K562 (cell line): ENCODE results near the gene TMC1. TPM values are rescaled to one million over a fixed set of nuclear protein-coding genes. Genes with fewer than 3 reads are reported as not detected.

Source experiments
- ATAC-seq: fragments of 200-7000 bp; cut with Tn5 transposase; 3 replicates; pipeline ENCODE4 v1.9.1; 2020; ENCODE audit warnings: moderate library complexity
- BruUV-seq: library from RNA; stranded (reverse); fragments of 400-500 nt; replicated peaks from 2 replicates; lab custom pipeline; 2021; lab: Mats Ljungman, UMichigan
- CTCF ChIA-PET: fragments of 300-600 bp; formaldehyde crosslinking; extraction: SDS; loops from one replicate; lab custom pipeline; 2021; ENCODE audit warnings: low intra/inter-chr PET ratio; lab: Yijun Ruan, JAX
- POLR2A ChIA-PET: fragments of 300-600, 350-650 bp; sonication (Branson Sonifier 250); formaldehyde crosslinking; extraction: SDS; loops from one replicate; lab custom pipeline; 2021; ENCODE audit warnings: antibody characterized with exemption, inconsistent platforms; lab: Yijun Ruan, JAX
- DNase-seq, 4 experiments: peaks; one replicate each; pipeline versions ENCODE4 v3.0.0 to v3.0.0-alpha.2; 2011 to 2018; ENCODE audit warnings: low spot score in 3 of 4, mixed read lengths in 3 of 4; ENCODE audit errors: extremely low read depth in 1 of 4
- FAIRE-seq: peaks from 2 replicates; lab custom pipeline; 2011; peaks lifted over from hg19 to GRCh38; lab: Jason Lieb, UNC
- H2AFZ ChIP-seq: 2 replicates; pipeline ENCODE4 v1.6.0; 2011; ENCODE audit warnings: low read depth, low read length, control low read depth, inconsistent platforms
- H3K27ac ChIP-seq: fragments of 200-600 bp; 3 replicates; pipeline ENCODE4 v1.8.0; 2011; ENCODE audit warnings: low read depth, mild to moderate bottlenecking, control low read depth, inconsistent platforms, low read length, moderate library complexity, mixed read lengths; ENCODE audit errors: extremely low read depth
- H3K27me3 ChIP-seq, 2 experiments: fragments of 300-600 bp in 1 of 2; 2 replicates in 1 of 2; 3 replicates in 1 of 2; pipeline versions ENCODE4 v1.6.0 to v1.8.0; 2011; ENCODE audit warnings: inconsistent platforms in 2 of 2, low read length in 2 of 2, mild to moderate bottlenecking in 1 of 2, mixed read lengths in 1 of 2, moderate library complexity in 1 of 2; ENCODE audit not compliant: control insufficient read depth in 2 of 2, insufficient read depth in 2 of 2
- H3K36me3 ChIP-seq: fragments of 300-600 bp; 3 replicates; pipeline ENCODE4 v1.8.0; 2011; ENCODE audit warnings: mild to moderate bottlenecking, low read length, inconsistent platforms; ENCODE audit not compliant: control insufficient read depth, insufficient read depth
- H3K4me1 ChIP-seq, 2 experiments: fragments of 200-600 bp in 1 of 2; replicated peaks in 1 of 2; 2 replicates in 1 of 2; 3 replicates in 1 of 2; pipeline versions ENCODE4 v1.5.1 to v1.8.0; 2011; ENCODE audit warnings: inconsistent platforms in 2 of 2, low read length in 2 of 2, mild to moderate bottlenecking in 1 of 2, mixed read lengths in 1 of 2, moderate library complexity in 1 of 2; ENCODE audit not compliant: control insufficient read depth in 2 of 2, insufficient read depth in 2 of 2
- H3K4me2 ChIP-seq: 2 replicates; pipeline ENCODE4 v1.6.1; 2011; ENCODE audit warnings: low read length, control low read depth, inconsistent platforms, mixed read lengths; ENCODE audit not compliant: insufficient read depth
- H3K4me3 ChIP-seq: fragments of 200-600 bp; sonication (generic), shearing (Covaris generic); 2 replicates; pipeline ENCODE4 v1.5.1; 2016; ENCODE audit warnings: control low read depth, inconsistent platforms
- H3K79me2 ChIP-seq: fragments of 200-600 bp; 3 replicates; pipeline ENCODE4 v1.8.0; 2011; ENCODE audit warnings: low read length, inconsistent platforms; ENCODE audit not compliant: control insufficient read depth, insufficient read depth
- H3K9ac ChIP-seq, 2 experiments: 2 replicates each; pipeline versions ENCODE4 v1.6.0 to v1.6.1; 2011; ENCODE audit warnings: low read depth in 2 of 2, low read length in 2 of 2, control low read depth in 1 of 2, inconsistent platforms in 1 of 2, mild to moderate bottlenecking in 1 of 2, mixed read lengths in 1 of 2; ENCODE audit not compliant: insufficient read depth in 1 of 2
- H3K9me1 ChIP-seq: one replicate; pipeline ENCODE4 v1.6.0; 2011; ENCODE audit warnings: inconsistent platforms, mild to moderate bottlenecking, low read length, moderate library complexity; ENCODE audit not compliant: control insufficient read depth, insufficient read depth
- H3K9me3 ChIP-seq: replicated peaks from 2 replicates; pipeline ENCODE4 v1.5.1; 2011; ENCODE audit warnings: low read depth, low read length, inconsistent platforms; ENCODE audit not compliant: control insufficient read depth, insufficient read depth
- H4K20me1 ChIP-seq: replicated peaks from 2 replicates; pipeline ENCODE4 v1.6.1; 2011; ENCODE audit warnings: low read length, inconsistent platforms, mixed read lengths; ENCODE audit not compliant: control insufficient read depth, insufficient read depth
- BACH1 ChIP-seq: fragments of 200-800 bp; sonication (Bioruptor generic); IDR thresholded peaks from 2 replicates; pipeline ENCODE4 v1.6.1; 2016; ENCODE audit warnings: missing genetic modification characterization, missing compliant biosample characterization
- ELF1 ChIP-seq: fragments of 200-800 bp; sonication (Bioruptor generic); IDR thresholded peaks from 2 replicates; pipeline ENCODE4 v1.6.1; 2016; ENCODE audit warnings: missing genetic modification characterization, missing compliant biosample characterization
- ESRRB ChIP-seq: fragments of 250-450 bp; sonication (Bioruptor Pico); IDR thresholded peaks from 2 replicates; pipeline ENCODE4 v1.5.0; 2020; ENCODE audit warnings: mild to moderate bottlenecking, moderate library complexity, borderline replicate concordance
- JUND ChIP-seq, 2 experiments: IDR thresholded peaks; 2 replicates in 1 of 2; 3 replicates in 1 of 2; pipeline ENCODE4 v1.6.1; 2011; ENCODE audit warnings: borderline replicate concordance in 2 of 2, low read depth in 2 of 2, low read length in 2 of 2, improper control_type of control experiment in 1 of 2, missing biosample characterization in 1 of 2, missing genetic modification characterization in 1 of 2, missing genetic modification reagents in 1 of 2
- NFE2 ChIP-seq: IDR thresholded peaks from 2 replicates; pipeline ENCODE4 v1.6.1; 2014; ENCODE audit warnings: antibody characterized with exemption, low read depth
- TAF9B ChIP-seq: fragments of 450-650 bp; IDR thresholded peaks from 2 replicates; pipeline ENCODE4 v1.6.1; 2018; ENCODE audit warnings: mild to moderate bottlenecking; ENCODE audit not compliant: partially characterized antibody
- ZC3H8 ChIP-seq: fragments of 450-650 bp; IDR thresholded peaks from 2 replicates; pipeline ENCODE4 v1.6.1; 2017
- ZNF175 ChIP-seq: fragments of 200-800 bp; sonication (Bioruptor generic); IDR thresholded peaks from 2 replicates; pipeline ENCODE4 v1.6.1; 2016; ENCODE audit warnings: low read depth, mild to moderate bottlenecking, missing genetic modification characterization, missing compliant biosample characterization
- ZNF75A ChIP-seq: fragments of 450-650 bp; formaldehyde crosslinking; IDR thresholded peaks from 2 replicates; pipeline ENCODE4 v1.4.0; 2020; ENCODE audit warnings: mild to moderate bottlenecking
- WGBS: fragments of 100-300 bp; shearing (Covaris generic); methylation state at CpG from one replicate; pipeline ENCODE4 v1.1.6; 2016; ENCODE audit warnings: low coverage, mixed read lengths; ENCODE audit not compliant: insufficient coverage; ENCODE audit errors: missing lambda C conversion rate; 5-methylcytosine and 5-hydroxymethylcytosine counted together
- in situ Hi-C: fragments of 300-500 bp; cut with MboI; formaldehyde crosslinking; loops from 4 replicates; pipeline ENCODE4 v1.15.0; 2018; ENCODE audit warnings: inconsistent platforms, mixed read lengths
- intact Hi-C: fragments of 100-400 bp; cut with micrococcal nuclease; formaldehyde crosslinking; loops from 2 replicates; pipeline ENCODE4 v1.14.2; 2022
- polyA plus RNA-seq, 8 experiments: library from polyadenylated mRNA; depleted of rRNA in 4 of 8; stranded (reverse) in 5 of 8; unstranded in 3 of 8; fragments of >200 nt; fragmentation: Nextera tagmentation in 2 of 8; fragmentation: Illumina TruSeq in 1 of 8; extraction: Ambion mirVana in 2 of 8; extraction: Trizol in 1 of 8; gene quantifications; 2 replicates each; pipeline versions ENCODE4 v1.2.1 to v1.2.3, GENCODE V29; 2011 to 2014; ENCODE audit warnings: inconsistent platforms in 1 of 8, missing spikeins in 1 of 8
- total RNA-seq, 7 experiments: library from RNA; depleted of rRNA in 6 of 7; stranded (reverse); fragments of >200 nt in 6 of 7; fragmentation: Illumina TruSeq in 2 of 7; extraction: Trizol in 2 of 7; gene quantifications; 2 replicates each; pipeline versions ENCODE4 v1.2.1 to v1.2.3, GENCODE V29; 2011 to 2021; ENCODE audit warnings: low replicate concordance in 1 of 7
- TF ChIP-seq, protein P1 (sequence below): sonication (generic); formaldehyde crosslinking; IDR thresholded peaks from 2 replicates; pipeline ENCODE4 v1.4.0; 2020; ENCODE audit warnings: mild to moderate bottlenecking, missing genetic modification reagents

Gene TMC1
- total and polyA plus RNA-seq, 9 of the 15 experiments (the other 6 are each of a cell fraction or from before 2014, with no cell fraction given) = 0.10 to 0.15 TPM; not detected in 7

GRCh38 chr9:72477930-72478518 lies 43.4 kb upstream of the TMC1 start:
- intact Hi-C loops = no loop called here
- ChIA-PET POLR2A (no interaction called here), CTCF (no interaction called here)
- Histone ChIP-seq H3K9me3 (no peaks in the 10 kb centered on the region), H4K20me1 (no peaks in the 10 kb centered on the region), H3K27ac (peak overlapping the region; percentile 49; the same call in 2 of the 3 replicates), H3K9me1 (no peaks in the 10 kb centered on the region), H3K4me1 (peaks cover 3 to 17% of the 10 kb centered on the region in 2 experiments; a peak in 4 of 5 replicates), H3K4me3 (no peak overlapping the region), H3K9ac (no peak overlapping the region), H2AFZ (peak overlapping the region; percentile 82), H3K4me2 (peak overlapping the region; percentile 35), H3K27me3 (no peaks in the 10 kb centered on the region), H3K79me2 (no peaks in the 10 kb centered on the region), H3K36me3 (no peaks in the 10 kb centered on the region)
- WGBS = 6% methylated on average over 4 of the region's 4 CpGs
- FAIRE-seq (peak; percentile 89), DNase-seq (peak in 3 of 4 experiments; percentile 8 to 43 (median 34)), ATAC-seq (peak; percentile 84)
- in situ Hi-C loops = no loop called here
- BruUV-seq = no TSS peak
- no peak for TF ChIP-seq ESRRB (CRISPR knock-in tag)
- peak; percentile 50; the same call in 1 of the 2 replicates for TF ChIP-seq NFE2
- TF ChIP-seq ZNF175 (CRISPR knock-in tag) = no peak
- peak; percentile 70 for TF ChIP-seq ELF1
- no peak for TF ChIP-seq TAF9B
- TF ChIP-seq, protein P1, sequence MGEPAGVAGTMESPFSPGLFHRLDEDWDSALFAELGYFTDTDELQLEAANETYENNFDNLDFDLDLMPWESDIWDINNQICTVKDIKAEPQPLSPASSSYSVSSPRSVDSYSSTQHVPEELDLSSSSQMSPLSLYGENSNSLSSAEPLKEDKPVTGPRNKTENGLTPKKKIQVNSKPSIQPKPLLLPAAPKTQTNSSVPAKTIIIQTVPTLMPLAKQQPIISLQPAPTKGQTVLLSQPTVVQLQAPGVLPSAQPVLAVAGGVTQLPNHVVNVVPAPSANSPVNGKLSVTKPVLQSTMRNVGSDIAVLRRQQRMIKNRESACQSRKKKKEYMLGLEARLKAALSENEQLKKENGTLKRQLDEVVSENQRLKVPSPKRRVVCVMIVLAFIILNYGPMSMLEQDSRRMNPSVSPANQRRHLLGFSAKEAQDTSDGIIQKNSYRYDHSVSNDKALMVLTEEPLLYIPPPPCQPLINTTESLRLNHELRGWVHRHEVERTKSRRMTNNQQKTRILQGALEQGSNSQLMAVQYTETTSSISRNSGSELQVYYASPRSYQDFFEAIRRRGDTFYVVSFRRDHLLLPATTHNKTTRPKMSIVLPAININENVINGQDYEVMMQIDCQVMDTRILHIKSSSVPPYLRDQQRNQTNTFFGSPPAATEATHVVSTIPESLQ (CRISPR knock-in tag) = no peak
- TF ChIP-seq ZNF75A = no peak
- peak; percentile 20; the same call in 1 of the 2 replicates for TF ChIP-seq JUND (IDR thresholded peaks at IDR 0.05; ENCODE audit: borderline replicate concordance, low read depth, low read length)
- TF ChIP-seq JUND (tag; IDR thresholded peaks at IDR 0.05; ENCODE audit: borderline replicate concordance, low read depth, low read length) = no peak
- no peak for TF ChIP-seq BACH1 (tag)
- no peak for TF ChIP-seq ZC3H8
